ENCODE results near the gene MAN1A1. TPM values are rescaled to one million over a fixed set of nuclear protein-coding genes. Genes with fewer than 3 reads are reported as not detected.

The MAN1A1 gene
- total RNA-seq, 4 donors from 2014 or later, result 71.7 to 170 (median 128) TPM

GRCh38 chr6:119240257-119241110 lies 109.1 kb downstream of the MAN1A1 start:
- Histone ChIP-seq H3K9me3 (no peaks in the 10 kb centered on the region), H3K4me1 (peaks cover 14 to 17% of the 10 kb centered on the region in 2 donors), H3K36me3 (no peaks in the 10 kb centered on the region), H3K4me3 (replicated peaks in 1 of 3) (no peak overlapping the region), H3K27ac (peak overlapping the region; percentile 20 to 75 (median 64)), H3K27me3 (no peaks in the 10 kb centered on the region)
- DNase-seq, result no peak
- intact Hi-C loops (cut with DNase I), result no loop called here
- 55 to 60% methylated on average over 5 of the region's 5 CpGs for WGBS, 2 donors
- TF ChIP-seq POLR2A (IDR thresholded peaks at IDR 0.05), result no peak
- no peak for TF ChIP-seq CTCF (IDR thresholded peaks at IDR 0.05)

- Histone ChIP-seq H3K36me3 (no peaks in the 10 kb centered on the region), H3K9me3 (no peaks in the 10 kb centered on the region), H3K4me3 (replicated peaks in 1 of 3) (no peak overlapping the region), H3K4me1 (peaks cover 14 to 17% of the 10 kb centered on the region in 2 donors), H3K27me3 (no peaks in the 10 kb centered on the region), H3K27ac (no peak overlapping the region)
- no peak for TF ChIP-seq POLR2A (IDR thresholded peaks at IDR 0.05)
- no peak for TF ChIP-seq CTCF (IDR thresholded peaks at IDR 0.05)
- WGBS, 2 donors, result 86 to 96% methylated on average over 7 of the region's 7 CpGs
- no peak for DNase-seq
- intact Hi-C loops (cut with DNase I), result no loop called here
Measured at GRCh38 chr6:119237177-119237715, 112.3 kb downstream of the MAN1A1 start.

- H3K27ac ChIP-seq, result no peak overlapping the region
- no peak for TF ChIP-seq POLR2A (IDR thresholded peaks at IDR 0.05)
- no peaks in the 10 kb centered on the region for H3K27me3 ChIP-seq
- intact Hi-C loops (cut with DNase I), result no loop called here
- WGBS, 2 donors, result 95 to 96% methylated on average over 4 of the region's 4 CpGs
- no peaks in the 10 kb centered on the region for H3K9me3 ChIP-seq
- H3K4me1 ChIP-seq, result peaks cover 0 to 1% of the 10 kb centered on the region in 2 donors
- H3K36me3 ChIP-seq, result no peaks in the 10 kb centered on the region
- DNase-seq, result no peak
- H3K4me3 ChIP-seq (replicated peaks in 1 of 3), result no peak overlapping the region
Measured at GRCh38 chr6:119234941-119235340, 114.6 kb downstream of the MAN1A1 start.

- TF ChIP-seq CTCF (IDR thresholded peaks at IDR 0.05) (no peak), POLR2A (IDR thresholded peaks at IDR 0.05) (no peak)
Measured at GRCh38 chr6:119234457-119234856, 115.1 kb downstream of the MAN1A1 start.

GRCh38 chr6:119233312-119233984 lies 116.1 kb downstream of the MAN1A1 start:
- no peaks in the 10 kb centered on the region for H3K9me3 ChIP-seq
- no peak for TF ChIP-seq POLR2A (IDR thresholded peaks at IDR 0.05)
- TF ChIP-seq CTCF (IDR thresholded peaks at IDR 0.05), result no peak
- H3K4me3 ChIP-seq (replicated peaks in 1 of 3), result no peak overlapping the region
- WGBS, 2 donors, result 97 to 98% methylated on average over 2 of the region's 2 CpGs
- no peaks in the 10 kb centered on the region for H3K27me3 ChIP-seq
- H3K27ac ChIP-seq, result no peak overlapping the region
- H3K36me3 ChIP-seq, result no peaks in the 10 kb centered on the region
- intact Hi-C loops (cut with DNase I), result no loop called here
- no peaks in the 10 kb centered on the region for H3K4me1 ChIP-seq
- no peak for DNase-seq

More at GRCh38 chr6:119234457-119234856, 115.1 kb downstream of the MAN1A1 start:
- H3K4me1 ChIP-seq, result no peaks in the 10 kb centered on the region
- H3K4me3 ChIP-seq (replicated peaks in 1 of 3), result no peak overlapping the region
- no peaks in the 10 kb centered on the region for H3K36me3 ChIP-seq
- no peaks in the 10 kb centered on the region for H3K27me3 ChIP-seq
- 85 to 94% methylated on average over 5 of the region's 5 CpGs for WGBS, 2 donors
- H3K9me3 ChIP-seq, result no peaks in the 10 kb centered on the region
- intact Hi-C loops (cut with DNase I), result no loop called here
- DNase-seq, result no peak
- H3K27ac ChIP-seq, result no peak overlapping the region

Measured in thyroid gland (tissue), 4 donors.